ENCODE results near the gene DPF1. TPM values are rescaled to one million over a fixed set of nuclear protein-coding genes. Genes with fewer than 3 reads are reported as not detected.

DPF1 gene
- total and polyA plus RNA-seq, 10 of the 15 experiments (the other 5 are each of a cell fraction or from before 2014, with no cell fraction given): 0.11 to 4.3 (median 2.4) TPM

DNA sequence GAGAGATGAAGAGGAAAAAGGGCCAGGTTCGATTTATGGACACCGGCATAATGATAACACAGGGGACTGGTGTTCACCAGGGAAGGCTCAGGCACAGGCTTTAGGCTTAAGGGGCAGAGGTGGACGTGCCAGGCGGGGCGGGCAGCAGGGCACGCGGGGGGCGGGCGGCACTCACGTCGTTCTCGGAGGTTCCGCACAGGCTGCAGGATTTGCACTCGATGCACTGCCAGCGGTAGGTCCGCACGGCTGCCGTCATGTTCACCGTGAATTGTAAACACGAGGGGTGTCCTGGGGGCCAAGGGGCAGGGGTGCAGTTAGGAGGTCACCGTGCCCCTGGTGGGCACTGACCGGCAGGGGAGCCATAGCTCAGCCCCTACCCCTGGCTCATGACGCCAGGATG is 10.6 kb downstream of the DPF1 start:
- POLR2A ChIA-PET: no interaction called here
- FAIRE-seq (no peak), DNase-seq (ENCODE audit: low read depth, low spot score) (no peak), ATAC-seq (no peak)
- Histone ChIP-seq H3K27me3 (replicated peaks in 1 of 2; ENCODE audit: control insufficient read depth in 2 of 2, insufficient read depth in 2 of 2, low read length in 1 of 2) (no peaks in the 10 kb centered on the region), H3K4me1 (ENCODE audit: control insufficient read depth, insufficient read depth, low read length) (peaks cover 24% of the 10 kb centered on the region), H3K9me3 (replicated peaks; ENCODE audit: control insufficient read depth, insufficient read depth, low read length) (no peaks in the 10 kb centered on the region), H3K4me2 (ENCODE audit: control insufficient read depth, insufficient read depth) (no peak overlapping the region), H3K9ac (ENCODE audit: control insufficient read depth, insufficient read depth, low read length) (no peak overlapping the region), H3K36me3 (ENCODE audit: control insufficient read depth in 2 of 2, insufficient read depth in 2 of 2, low read length in 1 of 2) (no peaks in the 10 kb centered on the region), H4K20me1 (ENCODE audit: control insufficient read depth, insufficient read depth) (no peaks in the 10 kb centered on the region), H2AFZ (ENCODE audit: control insufficient read depth, low read depth, low read length) (no peak overlapping the region), H3K4me3 (no peak overlapping the region), H3K27ac (ENCODE audit: control insufficient read depth, insufficient read depth) (no peak overlapping the region), H3K79me2 (ENCODE audit: control insufficient read depth, insufficient read depth, low read length) (no peaks in the 10 kb centered on the region)
- intact Hi-C loops (cut with micrococcal nuclease; ENCODE audit: unreplicated experiment): no loop called here
- WGBS (ENCODE audit: insufficient coverage, insufficient replicate concordance, low lambda C conversion rate, missing lambda C conversion rate): 89% methylated on average over 20 of the region's 23 CpGs
- SMC1A ChIA-PET (ENCODE audit: uncharacterized antibody, unreplicated experiment): no interaction called here
- CTCF ChIA-PET: interaction anchor here (0.9 kb wide), 2 partner anchors 30 to 311 kb away, joined by 3 read pairs; no protein-coding TSS in a partner anchor
- TF ChIP-seq RUNX3 (IDR thresholded peaks at IDR 0.05; ENCODE audit: low read length) (no peak), ZNF207 (IDR thresholded peaks at IDR 0.05; ENCODE audit: borderline replicate concordance) (no peak), TCF3 (IDR thresholded peaks at IDR 0.05; ENCODE audit: borderline replicate concordance, insufficient read depth, low read depth, low read length) (no peak), RBBP5 (conservative IDR thresholded peaks at IDR 0.05) (no peak), EED (IDR thresholded peaks at IDR 0.05; ENCODE audit: low read depth) (no peak)
- in situ Hi-C loops (cut with MboI): no loop called here
- no TSS peak for BruUV-seq (replicated peaks)
- RAD21 ChIA-PET (ENCODE audit: unreplicated experiment): no interaction called here

DNA sequence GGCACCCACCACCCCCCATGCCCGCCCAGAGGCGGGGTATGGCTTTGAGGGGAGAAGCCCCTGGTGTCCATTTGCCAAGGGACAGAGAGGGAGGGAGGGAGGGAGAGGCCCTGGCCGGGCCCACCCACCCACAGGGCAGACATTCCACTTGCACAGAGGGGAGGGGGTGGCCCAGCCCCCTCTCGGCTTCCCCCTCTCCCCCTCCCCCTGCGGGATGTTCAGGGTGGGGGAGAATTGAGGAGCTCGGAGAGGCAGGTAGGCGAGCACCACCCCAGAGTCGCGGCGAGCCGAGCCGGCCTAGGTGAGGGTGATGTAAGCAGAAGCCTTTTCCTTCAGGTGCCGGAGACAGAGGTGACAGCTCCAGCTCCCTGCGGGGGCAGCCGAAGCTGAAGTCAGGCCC is 12.3 kb downstream of the DPF1 start:
- ATAC-seq (no peak), FAIRE-seq (no peak), DNase-seq (ENCODE audit: low read depth, low spot score) (no peak)
- Histone ChIP-seq H4K20me1 (ENCODE audit: control insufficient read depth, insufficient read depth) (no peaks in the 10 kb centered on the region), H3K27me3 (replicated peaks in 1 of 2; ENCODE audit: control insufficient read depth in 2 of 2, insufficient read depth in 2 of 2, low read length in 1 of 2) (no peaks in the 10 kb centered on the region), H3K79me2 (ENCODE audit: control insufficient read depth, insufficient read depth, low read length) (no peaks in the 10 kb centered on the region), H3K9ac (ENCODE audit: control insufficient read depth, insufficient read depth, low read length) (no peak overlapping the region), H3K9me3 (replicated peaks; ENCODE audit: control insufficient read depth, insufficient read depth, low read length) (no peaks in the 10 kb centered on the region), H3K27ac (ENCODE audit: control insufficient read depth, insufficient read depth) (no peak overlapping the region), H3K4me2 (ENCODE audit: control insufficient read depth, insufficient read depth) (no peak overlapping the region), H3K4me3 (no peak overlapping the region), H3K4me1 (ENCODE audit: control insufficient read depth, insufficient read depth, low read length) (peaks cover 24% of the 10 kb centered on the region), H3K36me3 (ENCODE audit: control insufficient read depth in 2 of 2, insufficient read depth in 2 of 2, low read length in 1 of 2) (no peaks in the 10 kb centered on the region), H2AFZ (ENCODE audit: control insufficient read depth, low read depth, low read length) (no peak overlapping the region)
- BruUV-seq (replicated peaks): no TSS peak
- intact Hi-C loops (cut with micrococcal nuclease; ENCODE audit: unreplicated experiment): no loop called here
- WGBS (ENCODE audit: insufficient coverage, insufficient replicate concordance, low lambda C conversion rate, missing lambda C conversion rate): 83% methylated on average over 1 of the region's 15 CpGs
- RAD21 ChIA-PET (ENCODE audit: unreplicated experiment): no interaction called here
- CTCF ChIA-PET: no interaction called here
- in situ Hi-C loops (cut with MboI): no loop called here
- SMC1A ChIA-PET (ENCODE audit: uncharacterized antibody, unreplicated experiment): no interaction called here
- POLR2A ChIA-PET: no interaction called here
- TF ChIP-seq, protein P1, sequence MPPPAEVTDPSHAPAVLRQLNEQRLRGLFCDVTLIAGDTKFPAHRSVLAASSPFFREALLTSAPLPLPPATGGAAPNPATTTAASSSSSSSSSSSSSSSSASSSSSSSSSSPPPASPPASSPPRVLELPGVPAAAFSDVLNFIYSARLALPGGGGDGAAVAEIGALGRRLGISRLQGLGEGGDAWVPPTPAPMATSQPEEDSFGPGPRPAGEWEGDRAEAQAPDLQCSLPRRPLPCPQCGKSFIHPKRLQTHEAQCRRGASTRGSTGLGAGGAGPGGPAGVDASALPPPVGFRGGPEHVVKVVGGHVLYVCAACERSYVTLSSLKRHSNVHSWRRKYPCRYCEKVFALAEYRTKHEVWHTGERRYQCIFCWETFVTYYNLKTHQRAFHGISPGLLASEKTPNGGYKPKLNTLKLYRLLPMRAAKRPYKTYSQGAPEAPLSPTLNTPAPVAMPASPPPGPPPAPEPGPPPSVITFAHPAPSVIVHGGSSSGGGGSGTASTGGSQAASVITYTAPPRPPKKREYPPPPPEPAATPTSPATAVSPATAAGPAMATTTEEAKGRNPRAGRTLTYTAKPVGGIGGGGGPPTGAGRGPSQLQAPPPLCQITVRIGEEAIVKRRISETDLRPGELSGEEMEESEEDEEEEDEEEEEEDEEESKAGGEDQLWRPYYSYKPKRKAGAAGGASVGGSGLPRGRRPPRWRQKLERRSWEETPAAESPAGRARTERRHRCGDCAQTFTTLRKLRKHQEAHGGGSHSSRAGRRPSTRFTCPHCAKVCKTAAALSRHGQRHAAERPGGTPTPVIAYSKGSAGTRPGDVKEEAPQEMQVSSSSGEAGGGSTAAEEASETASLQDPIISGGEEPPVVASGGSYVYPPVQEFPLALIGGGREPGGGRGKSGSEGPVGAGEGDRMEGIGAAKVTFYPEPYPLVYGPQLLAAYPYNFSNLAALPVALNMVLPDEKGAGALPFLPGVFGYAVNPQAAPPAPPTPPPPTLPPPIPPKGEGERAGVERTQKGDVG (CRISPR knock-in tag; IDR thresholded peaks at IDR 0.05): no peak
- TF ChIP-seq SREBF2 (IDR thresholded peaks at IDR 0.05; ENCODE audit: low read length) (no peak), POU2F2 (IDR thresholded peaks at IDR 0.05; ENCODE audit: borderline replicate concordance, low read depth, low read length) (no peak), TAF1 (IDR thresholded peaks at IDR 0.05; ENCODE audit: borderline replicate concordance, low read depth, low read length) (no peak), SIN3A (IDR thresholded peaks at IDR 0.05; ENCODE audit: low read depth, low read length) (no peak), TCF3 (IDR thresholded peaks at IDR 0.05; ENCODE audit: borderline replicate concordance, insufficient read depth, low read depth, low read length) (no peak), SRF (IDR thresholded peaks at IDR 0.05; ENCODE audit: low read depth in 2 of 2, low read length in 2 of 2) (no peak)
- TF ChIP-seq, protein P2, sequence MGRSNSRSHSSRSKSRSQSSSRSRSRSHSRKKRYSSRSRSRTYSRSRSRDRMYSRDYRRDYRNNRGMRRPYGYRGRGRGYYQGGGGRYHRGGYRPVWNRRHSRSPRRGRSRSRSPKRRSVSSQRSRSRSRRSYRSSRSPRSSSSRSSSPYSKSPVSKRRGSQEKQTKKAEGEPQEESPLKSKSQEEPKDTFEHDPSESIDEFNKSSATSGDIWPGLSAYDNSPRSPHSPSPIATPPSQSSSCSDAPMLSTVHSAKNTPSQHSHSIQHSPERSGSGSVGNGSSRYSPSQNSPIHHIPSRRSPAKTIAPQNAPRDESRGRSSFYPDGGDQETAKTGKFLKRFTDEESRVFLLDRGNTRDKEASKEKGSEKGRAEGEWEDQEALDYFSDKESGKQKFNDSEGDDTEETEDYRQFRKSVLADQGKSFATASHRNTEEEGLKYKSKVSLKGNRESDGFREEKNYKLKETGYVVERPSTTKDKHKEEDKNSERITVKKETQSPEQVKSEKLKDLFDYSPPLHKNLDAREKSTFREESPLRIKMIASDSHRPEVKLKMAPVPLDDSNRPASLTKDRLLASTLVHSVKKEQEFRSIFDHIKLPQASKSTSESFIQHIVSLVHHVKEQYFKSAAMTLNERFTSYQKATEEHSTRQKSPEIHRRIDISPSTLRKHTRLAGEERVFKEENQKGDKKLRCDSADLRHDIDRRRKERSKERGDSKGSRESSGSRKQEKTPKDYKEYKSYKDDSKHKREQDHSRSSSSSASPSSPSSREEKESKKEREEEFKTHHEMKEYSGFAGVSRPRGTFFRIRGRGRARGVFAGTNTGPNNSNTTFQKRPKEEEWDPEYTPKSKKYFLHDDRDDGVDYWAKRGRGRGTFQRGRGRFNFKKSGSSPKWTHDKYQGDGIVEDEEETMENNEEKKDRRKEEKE (IDR thresholded peaks at IDR 0.05): no peak
